HEK293T (cell line): ENCODE results near the gene FA2H.

Experiments
- CTCF ChIA-PET: fragments of 350-600 bp; formaldehyde crosslinking; extraction: SDS; loops from one replicate; lab custom pipeline; 2021; ENCODE audit warnings: antibody characterized with exemption, inconsistent platforms; lab: Yijun Ruan, JAX
- POLR2A ChIA-PET: fragments of 350-600 bp; formaldehyde crosslinking; extraction: SDS; loops from one replicate; lab custom pipeline; 2020; ENCODE audit warnings: antibody characterized with exemption, inconsistent platforms; lab: Yijun Ruan, JAX
- DNase-seq: peaks from one replicate; pipeline ENCODE4 v3.0.0; 2012; ENCODE audit warnings: mixed read lengths; ENCODE audit errors: extremely low spot score
- ARNT ChIP-seq: fragments of 450-650 bp; IDR thresholded peaks from 2 replicates; pipeline ENCODE4 v1.6.1; 2017; ENCODE audit warnings: mild to moderate bottlenecking
- BHLHE40 ChIP-seq: fragments of 450-650 bp; IDR thresholded peaks from 2 replicates; pipeline ENCODE4 v1.6.1; 2016; ENCODE audit warnings: mild to moderate bottlenecking, moderate library complexity, borderline replicate concordance
- CTBP1 ChIP-seq: fragments of 450-650 bp; IDR thresholded peaks from 2 replicates; pipeline ENCODE4 v1.6.1; 2016; ENCODE audit warnings: borderline replicate concordance
- ELF4 ChIP-seq: fragments of 450-650 bp; IDR thresholded peaks from 2 replicates; pipeline ENCODE4 v1.6.1; 2017; ENCODE audit warnings: antibody characterized with exemption
- FOXA1 ChIP-seq: fragments of 450-650 bp; IDR thresholded peaks from 2 replicates; pipeline ENCODE4 v1.6.1; 2016; ENCODE audit warnings: mild to moderate bottlenecking
- FOXK2 ChIP-seq: fragments of 450-650 bp; IDR thresholded peaks from 2 replicates; pipeline ENCODE4 v1.6.1; 2016; ENCODE audit warnings: mild to moderate bottlenecking
- FOXM1 ChIP-seq: fragments of 450-650 bp; IDR thresholded peaks from 2 replicates; pipeline ENCODE4 v1.6.1; 2017; ENCODE audit warnings: mild to moderate bottlenecking, borderline replicate concordance
- HDGF ChIP-seq: fragments of 450-650 bp; IDR thresholded peaks from 2 replicates; pipeline ENCODE4 v1.6.1; 2017; ENCODE audit warnings: antibody characterized with exemption, borderline replicate concordance
- L3MBTL2 ChIP-seq: fragments of 450-650 bp; conservative IDR thresholded peaks from 2 replicates; pipeline ENCODE4 v1.6.1; 2016; ENCODE audit warnings: mild to moderate bottlenecking
- LEF1 ChIP-seq: fragments of 450-650 bp; IDR thresholded peaks from 2 replicates; pipeline ENCODE4 v1.6.1; 2017; ENCODE audit warnings: mild to moderate bottlenecking, borderline replicate concordance
- NFRKB ChIP-seq: fragments of 450-650 bp; IDR thresholded peaks from 2 replicates; pipeline ENCODE4 v1.6.1; 2016; ENCODE audit warnings: mild to moderate bottlenecking, moderate library complexity
- PKNOX1 ChIP-seq: fragments of 450-650 bp; IDR thresholded peaks from 2 replicates; pipeline ENCODE4 v1.6.1; 2016
- SP1 ChIP-seq: fragments of 450-650 bp; IDR thresholded peaks from 2 replicates; pipeline ENCODE4 v1.6.1; 2017
- SUZ12 ChIP-seq: fragments of 450-650 bp; IDR thresholded peaks from 2 replicates; pipeline ENCODE4 v1.6.1; 2016; ENCODE audit warnings: mild to moderate bottlenecking
- TARDBP ChIP-seq: fragments of 450-650 bp; IDR thresholded peaks from 2 replicates; pipeline ENCODE4 v1.6.1; 2016
- ZNF384 ChIP-seq: fragments of 450-650 bp; IDR thresholded peaks from 2 replicates; pipeline ENCODE4 v1.6.1; 2016

Gene FA2H

GRCh38 chr16:74736531-74737157, 38.0 kb downstream of the FA2H start:
- POLR2A ChIA-PET, result no interaction called here
- no peak for TF ChIP-seq L3MBTL2
- no peak for TF ChIP-seq FOXA1
- no peak for TF ChIP-seq CTBP1
- no peak for TF ChIP-seq SUZ12
- TF ChIP-seq NFRKB, result no peak
- TF ChIP-seq ZNF384, result no peak
- TF ChIP-seq BHLHE40, result no peak
- no peak for TF ChIP-seq FOXK2
- no peak for TF ChIP-seq LEF1
- no peak for TF ChIP-seq TARDBP
- TF ChIP-seq PKNOX1, result no peak
- no peak for TF ChIP-seq ELF4
- TF ChIP-seq ARNT, result no peak
- no peak for TF ChIP-seq SP1
- no peak for TF ChIP-seq HDGF
- TF ChIP-seq FOXM1, result no peak
- DNase-seq, result no peak
- CTCF ChIA-PET, result no interaction called here

GRCh38 chr16:74735554-74735953, 39.1 kb downstream of the FA2H start:
- ChIA-PET POLR2A (no interaction called here), CTCF (no interaction called here)
- DNase-seq, result no peak
- TF ChIP-seq NFRKB (no peak), ZNF384 (no peak), SUZ12 (no peak), PKNOX1 (no peak), FOXK2 (no peak), CTBP1 (no peak), FOXA1 (no peak), SP1 (no peak)

- ChIA-PET CTCF (no interaction called here), POLR2A (no interaction called here)
- TF ChIP-seq LEF1 (no peak), SUZ12 (no peak), ARNT (no peak), ZNF384 (no peak), FOXM1 (no peak), L3MBTL2 (no peak), NFRKB (no peak), TARDBP (no peak), FOXA1 (no peak), CTBP1 (no peak)
- DNase-seq, result no peak
Observed at GRCh38 chr16:74735162-74735452, 39.5 kb downstream of the FA2H start.

GRCh38 chr16:74734361-74735161, 40.1 kb downstream of the FA2H start:
- no peak for TF ChIP-seq PKNOX1
- TF ChIP-seq TARDBP, result no peak
- no peak for TF ChIP-seq SUZ12
- TF ChIP-seq ZNF384, result no peak
- TF ChIP-seq ELF4, result no peak
- no peak for TF ChIP-seq LEF1
- no peak for TF ChIP-seq ARNT
- no peak for TF ChIP-seq HDGF
- TF ChIP-seq NFRKB, result no peak
- no peak for TF ChIP-seq FOXM1
- no peak for TF ChIP-seq FOXA1
- TF ChIP-seq BHLHE40, result no peak
- no peak for TF ChIP-seq CTBP1
- no peak for TF ChIP-seq FOXK2
- TF ChIP-seq SP1, result no peak
- no peak for TF ChIP-seq L3MBTL2
- POLR2A ChIA-PET, result no interaction called here
- DNase-seq, result no peak

GRCh38 chr16:74732707-74733350, 41.8 kb downstream of the FA2H start:
- no peak for DNase-seq
- POLR2A ChIA-PET, result no interaction called here
- TF ChIP-seq SUZ12, result no peak
- no peak for TF ChIP-seq BHLHE40
- no peak for TF ChIP-seq HDGF
- TF ChIP-seq FOXK2, result no peak
- TF ChIP-seq CTBP1, result no peak
- TF ChIP-seq PKNOX1, result no peak
- no peak for TF ChIP-seq ZNF384
- TF ChIP-seq LEF1, result no peak
- no peak for TF ChIP-seq L3MBTL2
- no peak for TF ChIP-seq SP1
- TF ChIP-seq ELF4, result no peak
- no peak for TF ChIP-seq NFRKB
- TF ChIP-seq FOXM1, result no peak
- no peak for TF ChIP-seq TARDBP
- TF ChIP-seq FOXA1, result no peak
- TF ChIP-seq ARNT, result no peak
- CTCF ChIA-PET, result interaction anchor here (0.6 kb wide), 1 partner anchor 499 kb away, joined by 4 read pairs; no protein-coding TSS in a partner anchor

More at GRCh38 chr16:74734361-74735161, 40.1 kb downstream of the FA2H start:
- CTCF ChIA-PET, result no interaction called here
